DMS114 treated with DMSO at 0.1 percent for 48 hours (cell line): ENCODE results near the gene CREB1.

Experiments
- DNase-seq: peaks from one replicate; lab custom pipeline; 2025; ENCODE audit not compliant: unreplicated experiment; lab: John Stamatoyannopoulos, UW

The CREB1 gene

DNA sequence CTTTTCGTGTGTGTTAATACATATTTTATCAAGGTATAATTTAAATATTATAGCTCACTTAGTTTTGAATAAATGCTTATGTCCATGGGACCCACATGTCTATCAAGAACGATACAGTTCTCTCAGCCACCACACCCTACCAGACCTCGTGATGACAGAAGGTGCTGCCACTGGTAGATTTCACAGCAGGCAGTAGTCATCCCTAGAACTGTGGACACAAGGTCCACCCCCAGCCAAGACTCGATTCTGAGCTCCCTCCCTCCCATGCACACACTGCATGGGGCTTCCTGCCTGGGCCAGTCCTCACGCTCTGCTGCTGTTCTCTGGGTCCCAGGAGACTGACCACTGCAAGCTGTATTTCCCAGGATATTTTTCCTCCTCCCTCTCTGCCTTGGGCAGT lies 26.5 kb upstream of the CREB1 start:
- no peak for DNase-seq

DNA sequence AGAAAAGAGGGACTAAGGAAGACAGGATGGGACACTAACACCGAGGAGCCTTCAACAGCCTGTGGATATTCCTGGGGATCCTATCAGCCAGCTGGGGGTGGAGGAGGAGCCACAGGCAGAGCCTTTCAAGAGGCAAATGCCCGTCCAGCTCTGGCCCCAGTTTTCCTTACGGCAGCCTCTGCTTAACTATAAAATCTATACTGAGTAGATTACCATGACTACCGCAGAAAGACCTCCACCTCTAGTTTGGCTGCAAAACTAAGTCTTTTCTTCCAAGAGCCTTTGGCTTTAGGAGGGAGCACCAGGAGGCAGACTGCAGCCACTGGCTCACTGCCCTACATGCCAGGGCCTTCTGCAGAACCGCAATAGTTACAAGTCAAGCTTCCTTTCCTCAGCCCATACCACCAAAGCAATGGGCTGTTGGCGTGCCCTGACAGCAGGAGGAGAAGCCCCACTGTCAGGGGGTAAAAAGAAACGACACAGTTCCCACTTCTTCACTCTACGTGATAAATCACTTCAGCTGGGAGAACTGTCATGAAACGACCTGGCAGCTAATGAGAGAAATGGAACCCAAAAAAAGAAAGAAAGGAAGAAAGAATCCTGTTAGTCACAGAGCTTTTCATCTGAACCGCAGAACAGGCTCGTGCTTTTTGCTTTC lies 25.1 kb upstream of the CREB1 start:
- DNase-seq, result no peak

DNA sequence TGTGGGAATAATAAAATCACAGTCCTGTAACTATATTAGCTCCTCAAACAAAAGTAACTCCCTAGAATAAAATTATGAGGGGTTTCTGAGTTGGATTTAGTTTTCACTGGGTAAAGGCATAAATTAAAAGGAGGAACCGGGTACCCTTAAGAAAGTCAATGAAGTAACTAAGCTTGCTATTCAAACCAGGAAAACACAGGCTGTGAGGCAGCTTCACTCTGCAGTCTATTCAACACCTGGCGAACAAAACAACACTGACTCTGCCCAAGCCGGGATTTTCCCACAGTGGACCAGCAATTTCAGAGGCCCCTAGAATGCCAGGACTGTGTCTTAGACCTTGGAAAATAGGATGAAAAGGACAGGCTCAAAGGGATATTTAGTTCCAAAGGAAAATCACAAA lies 24.6 kb upstream of the CREB1 start:
- DNase-seq, result no peak

DNA sequence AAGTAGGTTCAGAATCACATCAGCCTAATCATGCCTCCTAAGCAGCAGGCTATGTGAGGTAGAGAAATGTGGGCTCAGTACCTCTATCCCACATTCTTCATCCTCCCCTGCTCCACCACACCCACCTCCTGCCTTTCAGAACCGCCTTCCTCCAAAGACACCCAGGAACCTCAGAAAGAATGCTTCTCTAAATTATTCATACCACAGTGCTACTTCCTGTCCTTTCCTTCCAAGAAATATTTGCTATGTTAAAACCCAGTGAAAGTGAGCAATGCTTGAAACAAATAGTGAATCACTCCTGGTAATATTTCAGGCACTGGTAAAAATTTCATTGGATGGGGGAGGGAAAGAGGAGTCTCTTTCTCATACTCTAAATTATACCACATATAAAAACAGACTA lies 24.0 kb upstream of the CREB1 start:
- no peak for DNase-seq

DNA sequence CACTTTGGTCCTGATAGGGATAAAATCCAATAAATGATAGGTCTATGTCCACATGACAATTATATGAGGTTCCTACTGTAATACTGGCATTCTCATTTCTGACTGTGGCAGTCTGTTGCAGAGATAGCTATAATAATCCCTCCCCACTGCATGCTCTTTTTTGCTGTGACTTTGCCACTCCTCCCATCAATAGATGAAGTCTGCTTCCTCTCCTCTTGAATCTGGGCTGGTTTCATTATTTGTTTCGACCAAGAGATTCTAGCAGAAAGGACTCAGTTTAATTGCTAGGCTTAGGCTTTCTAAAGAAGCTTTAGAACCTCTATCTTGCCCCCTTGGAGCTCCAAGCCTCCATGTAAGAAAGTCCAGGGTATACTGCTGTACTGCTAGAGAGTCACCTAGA lies 23.3 kb upstream of the CREB1 start:
- no peak for DNase-seq

DNA sequence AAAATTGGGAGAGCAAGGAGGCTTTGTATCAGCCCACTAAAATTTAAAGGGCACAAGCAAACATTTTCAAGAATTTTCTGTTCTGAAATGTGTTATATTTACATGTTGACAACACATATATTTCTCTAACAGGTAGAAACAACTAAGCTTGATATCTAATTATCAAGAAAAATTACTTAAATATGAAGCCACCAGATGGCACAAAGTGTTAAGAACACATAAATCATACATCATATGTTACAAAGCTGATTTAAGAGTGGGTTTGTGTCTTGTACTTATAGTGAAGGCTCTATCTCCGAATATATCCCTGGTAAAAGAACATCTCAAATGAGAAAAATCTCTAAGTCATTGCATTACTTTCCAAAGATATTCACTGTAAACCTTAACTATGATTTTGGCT lies 19.6 kb upstream of the CREB1 start:
- DNase-seq, result no peak

DNA sequence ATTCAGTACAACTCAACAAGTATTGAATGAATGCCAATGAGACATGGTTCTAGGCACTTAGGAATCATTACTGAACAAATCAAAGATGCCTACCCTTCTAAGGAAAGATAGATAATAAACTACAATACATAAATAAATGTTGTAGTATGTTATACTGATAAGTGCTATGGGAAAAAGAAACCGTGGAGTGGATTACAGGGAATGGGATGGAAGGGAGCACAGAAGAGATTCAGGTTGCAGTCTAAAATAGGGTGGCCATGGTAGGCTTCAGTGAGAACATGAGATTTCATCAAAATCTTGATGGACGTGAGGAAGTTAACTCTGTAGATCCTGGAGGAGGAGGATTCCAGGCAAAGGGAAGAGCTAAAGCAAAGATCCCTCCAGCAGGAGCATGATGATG lies 17.9 kb upstream of the CREB1 start:
- DNase-seq, result no peak

DNA sequence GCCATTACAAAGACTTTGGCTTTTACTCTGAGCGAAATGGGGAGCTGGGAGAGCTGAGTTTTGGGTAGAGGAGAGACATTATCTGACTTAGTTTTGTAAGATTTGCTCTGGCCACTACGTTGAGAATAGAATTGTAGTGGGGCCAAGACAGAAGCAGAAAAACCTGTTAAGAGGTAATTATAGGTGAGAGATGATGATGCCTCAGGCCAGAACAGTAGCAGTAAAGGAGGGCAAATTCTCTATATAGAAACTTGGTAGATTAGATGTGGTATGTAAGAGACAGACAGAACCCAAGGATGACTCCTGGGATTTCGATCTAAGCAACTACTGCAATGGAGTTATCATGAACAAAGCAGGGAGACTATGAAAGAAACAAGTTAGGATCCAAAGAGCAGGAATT lies 17.4 kb upstream of the CREB1 start:
- DNase-seq, result no peak

DNA sequence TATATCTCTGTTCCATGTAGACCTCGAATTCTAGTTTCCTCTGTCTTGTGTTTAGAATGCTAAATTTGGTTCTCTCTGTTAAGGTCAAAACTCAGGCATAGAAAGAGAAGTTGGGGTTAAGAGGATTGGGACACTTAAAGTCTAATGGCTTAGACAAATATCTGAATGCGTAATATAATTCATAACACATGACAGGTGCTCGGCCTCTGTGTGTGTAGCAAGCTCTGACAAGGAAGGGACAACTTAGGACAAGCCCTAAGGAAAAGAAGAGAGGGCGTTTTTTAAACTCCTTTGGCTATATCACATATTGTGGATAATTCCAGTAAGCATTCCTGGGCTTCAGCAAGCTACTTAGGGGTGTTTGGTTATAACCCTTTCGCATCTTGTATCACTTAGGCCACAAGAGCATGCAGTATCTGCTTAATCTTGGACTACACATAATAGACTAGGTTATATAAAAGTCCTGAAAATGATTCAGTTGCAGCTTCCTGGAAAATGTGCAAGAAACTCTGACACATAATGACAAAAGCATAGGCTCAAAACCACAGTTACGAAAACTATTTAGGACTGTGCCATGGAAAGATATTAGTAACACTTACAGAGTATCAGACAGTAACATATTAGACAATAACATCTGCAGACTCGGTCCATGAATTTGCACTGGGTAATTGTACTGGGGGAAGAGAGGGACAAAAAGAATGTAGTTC lies 16.1 kb upstream of the CREB1 start:
- no peak for DNase-seq

DNA sequence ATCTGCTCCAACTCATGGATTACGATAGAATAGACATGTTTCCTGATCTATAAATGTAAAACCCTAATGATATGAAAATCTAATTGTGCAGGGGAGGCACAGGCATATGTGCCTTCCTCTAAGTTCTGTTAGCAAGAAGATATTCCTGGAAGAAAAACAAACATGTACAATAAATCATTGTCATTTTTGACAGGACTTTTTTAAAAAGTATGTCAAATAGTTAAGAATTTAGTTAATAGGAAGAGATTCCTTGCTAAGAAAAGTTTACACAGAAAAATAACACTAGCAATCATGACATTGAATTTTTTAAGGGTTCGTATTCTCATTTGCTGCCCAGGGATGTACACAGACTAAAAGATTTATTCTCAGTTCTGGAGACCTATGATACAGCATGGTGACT lies 15.3 kb upstream of the CREB1 start:
- no peak for DNase-seq

DNA sequence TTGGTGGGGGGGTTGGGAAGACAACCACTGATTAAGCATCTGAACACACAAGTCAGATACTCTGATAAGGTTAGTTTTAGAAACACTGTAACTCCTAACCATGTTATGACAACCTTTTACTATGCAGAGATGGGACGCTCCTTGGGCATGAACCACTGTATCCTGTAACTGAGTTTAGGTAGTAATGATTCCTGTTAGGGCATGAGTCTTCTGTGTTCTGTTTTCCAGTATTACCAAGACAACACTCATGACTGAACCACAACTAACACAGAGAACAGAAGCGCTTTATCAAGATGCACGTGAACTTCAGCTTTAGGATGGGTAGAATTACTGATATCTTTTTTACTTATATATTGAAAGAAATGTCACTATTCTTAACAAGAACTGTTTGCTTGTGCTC lies 14.1 kb upstream of the CREB1 start:
- no peak for DNase-seq

DNA sequence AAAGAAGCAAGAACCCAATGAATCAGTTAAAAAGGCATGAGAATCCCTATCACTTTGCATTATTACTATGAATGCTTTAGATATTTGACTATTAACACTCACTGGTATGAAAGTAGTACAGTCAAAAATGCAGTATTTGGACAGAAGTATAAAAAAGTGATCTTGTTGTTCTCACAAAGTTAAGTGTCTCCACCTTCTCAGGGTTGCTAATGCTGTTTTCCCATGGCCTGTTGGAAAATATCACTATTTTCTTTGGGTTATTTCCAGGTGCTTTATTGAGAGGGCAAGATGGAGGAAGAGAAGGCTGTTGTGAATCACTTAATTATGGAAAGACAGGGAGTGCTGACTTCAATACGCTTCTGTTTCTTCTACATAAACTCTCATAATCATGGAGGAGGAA lies 13.6 kb upstream of the CREB1 start:
- no peak for DNase-seq

DNA sequence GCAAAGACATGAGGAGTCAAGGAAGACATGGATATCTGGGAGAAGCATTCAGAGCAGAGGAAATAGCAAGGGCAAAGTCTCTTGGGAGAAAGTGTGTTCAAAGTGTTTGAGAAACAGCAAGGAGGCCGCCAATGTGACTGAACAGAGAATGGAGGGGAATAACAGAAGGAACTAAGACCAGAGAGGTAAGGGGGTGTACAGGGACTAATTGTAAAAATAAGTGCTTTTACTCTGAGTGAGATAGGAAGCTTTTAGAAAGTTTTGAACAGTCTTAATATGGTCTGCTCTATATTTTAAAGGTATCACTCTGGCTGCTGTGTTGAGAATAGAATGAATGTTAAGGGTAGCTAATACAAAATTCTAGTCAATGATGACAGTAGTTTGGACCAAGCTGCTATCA lies 6.8 kb upstream of the CREB1 start:
- no peak for DNase-seq

DNA sequence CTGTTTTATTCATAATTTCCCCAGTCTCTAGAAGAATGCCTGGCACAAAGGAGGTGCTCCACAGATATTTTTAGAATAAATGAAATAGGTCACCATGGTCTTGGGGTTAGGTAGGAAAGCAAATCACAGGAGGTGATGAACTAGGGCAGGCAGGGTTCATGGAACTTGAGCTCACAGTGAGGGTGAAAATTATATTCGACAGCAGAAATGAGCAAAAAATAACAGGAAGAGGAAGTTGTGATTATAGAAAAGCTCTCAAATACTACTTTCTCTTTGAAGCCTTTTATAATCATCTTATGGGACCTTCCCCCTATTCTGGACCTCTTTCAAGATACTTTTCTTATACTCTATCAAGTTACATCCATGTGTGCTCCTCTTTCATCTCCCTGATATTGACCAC lies 4.5 kb upstream of the CREB1 start:
- DNase-seq, result no peak

DNA sequence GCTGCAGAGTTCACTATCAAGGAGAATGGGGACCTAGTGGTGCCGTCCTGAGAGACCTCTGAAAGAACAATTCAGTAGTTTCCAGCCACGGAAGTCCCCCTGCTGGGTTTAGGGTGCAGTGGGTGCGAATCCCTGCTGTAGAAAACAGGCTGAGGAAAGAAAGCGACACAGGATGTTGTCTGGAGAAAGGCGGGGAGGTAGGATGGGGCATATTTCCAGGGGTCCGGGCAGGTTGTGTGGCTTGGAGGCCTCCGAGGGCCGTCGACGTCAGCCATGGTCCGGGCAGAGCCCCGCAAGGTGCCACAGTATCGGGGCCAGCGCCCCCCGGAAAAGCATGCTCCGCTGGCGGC lies 807 bp upstream of the CREB1 start:
- no peak for DNase-seq

DNA sequence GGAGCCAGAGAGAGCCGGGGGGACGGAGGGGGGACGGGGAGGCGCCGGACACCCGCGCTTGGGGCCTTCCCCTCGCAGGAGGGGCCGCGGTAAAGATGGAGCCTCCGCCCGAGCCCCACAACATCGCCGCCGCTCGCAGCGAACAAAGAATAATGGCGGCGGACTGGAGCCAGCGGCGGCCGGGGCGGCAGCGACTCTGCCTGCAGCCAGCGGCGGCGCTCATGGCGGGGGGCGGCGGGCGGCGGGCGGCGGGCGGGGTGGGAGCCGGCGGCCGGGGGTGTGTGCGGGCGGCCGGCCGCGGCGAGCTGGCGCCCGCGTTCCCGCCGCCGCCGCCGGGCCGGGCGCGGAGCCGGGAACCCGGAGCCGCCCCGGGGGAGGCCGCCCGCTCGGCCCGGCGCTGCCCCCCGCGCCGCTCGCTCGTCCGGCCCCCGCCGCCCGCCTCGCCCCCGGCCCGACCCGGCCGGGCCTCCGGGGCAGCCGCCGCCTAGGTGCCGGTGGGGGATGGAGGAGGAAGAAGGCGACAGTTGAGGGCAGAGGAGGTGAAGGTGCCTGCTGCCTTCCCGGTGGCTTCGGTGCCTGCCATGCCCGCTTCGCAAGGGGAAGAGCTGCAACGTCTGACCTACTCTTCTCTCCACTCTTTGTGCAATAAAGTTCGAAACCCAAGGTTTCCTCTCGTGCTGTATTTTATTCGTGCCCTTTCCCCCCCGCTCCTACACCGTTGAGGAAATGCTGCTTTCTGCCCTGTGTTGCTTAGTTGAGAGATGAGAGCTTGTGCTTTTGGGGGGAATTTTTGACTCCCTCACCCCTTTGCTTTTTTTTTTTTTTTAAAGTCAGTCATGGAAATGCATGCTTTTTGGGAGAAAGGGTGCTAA lies 634 bp downstream of the CREB1 start:
- DNase-seq, result no peak

DNA sequence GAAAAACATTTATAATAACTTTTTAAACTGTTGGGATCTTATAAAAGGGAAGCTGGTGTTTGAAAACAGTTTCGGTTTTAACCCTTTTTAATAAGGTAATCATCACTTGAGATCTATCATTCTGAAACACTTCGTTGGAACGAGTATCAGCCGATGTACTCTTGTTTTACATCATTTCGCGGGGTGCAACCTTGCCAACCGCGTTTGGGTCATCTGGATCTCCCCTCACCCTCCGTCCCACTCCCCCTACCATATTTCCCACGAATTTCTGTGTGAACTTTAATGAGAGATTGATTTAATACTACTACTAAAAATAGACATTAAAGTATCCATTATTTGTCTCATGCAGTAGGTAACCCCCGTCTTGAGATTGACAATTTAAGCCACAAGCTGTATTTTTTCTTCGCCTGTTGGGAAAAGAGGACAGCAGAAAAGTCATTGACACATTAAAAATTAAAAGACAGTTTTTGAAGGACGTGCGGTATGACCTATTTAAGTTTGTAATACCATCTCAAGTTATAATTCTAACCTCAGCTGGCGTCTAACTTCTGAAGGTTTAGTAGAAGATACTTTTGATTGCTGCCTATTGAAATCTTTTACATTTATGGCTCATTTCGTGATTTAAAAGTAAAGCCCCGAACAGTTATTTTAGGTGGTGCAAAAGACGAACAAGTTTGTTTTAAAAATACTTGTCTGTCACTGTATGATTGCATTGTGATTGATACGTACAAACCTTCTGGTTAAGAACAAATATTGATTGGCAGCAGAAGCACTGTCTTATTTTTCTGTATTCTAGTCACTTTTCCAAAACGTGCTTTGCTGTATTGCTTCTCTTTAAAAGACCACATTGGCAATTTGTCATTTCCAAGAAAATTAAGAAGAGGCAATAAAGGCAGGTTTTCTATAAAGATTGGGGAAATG lies 1.5 kb downstream of the CREB1 start:
- DNase-seq, result no peak

DNA sequence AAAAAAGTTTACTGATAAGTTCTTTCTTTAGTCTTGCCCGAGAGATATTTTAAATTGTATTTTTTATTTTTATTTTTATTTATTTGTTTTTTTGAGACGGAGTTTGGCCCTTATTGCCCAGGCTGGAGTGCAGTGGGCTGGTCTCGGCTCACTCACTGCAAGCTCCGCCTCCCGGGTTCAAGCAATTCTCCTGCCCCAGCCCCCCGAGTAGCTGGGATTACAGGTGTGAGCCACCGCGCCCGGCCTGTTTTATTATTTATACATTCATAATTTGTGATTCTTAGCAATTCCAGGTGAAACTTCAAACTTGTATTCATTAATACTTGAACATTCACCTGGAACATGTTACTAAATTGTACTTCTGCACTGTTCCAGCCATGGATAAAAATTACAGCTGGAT lies 2.9 kb downstream of the CREB1 start:
- no peak for DNase-seq

DNA sequence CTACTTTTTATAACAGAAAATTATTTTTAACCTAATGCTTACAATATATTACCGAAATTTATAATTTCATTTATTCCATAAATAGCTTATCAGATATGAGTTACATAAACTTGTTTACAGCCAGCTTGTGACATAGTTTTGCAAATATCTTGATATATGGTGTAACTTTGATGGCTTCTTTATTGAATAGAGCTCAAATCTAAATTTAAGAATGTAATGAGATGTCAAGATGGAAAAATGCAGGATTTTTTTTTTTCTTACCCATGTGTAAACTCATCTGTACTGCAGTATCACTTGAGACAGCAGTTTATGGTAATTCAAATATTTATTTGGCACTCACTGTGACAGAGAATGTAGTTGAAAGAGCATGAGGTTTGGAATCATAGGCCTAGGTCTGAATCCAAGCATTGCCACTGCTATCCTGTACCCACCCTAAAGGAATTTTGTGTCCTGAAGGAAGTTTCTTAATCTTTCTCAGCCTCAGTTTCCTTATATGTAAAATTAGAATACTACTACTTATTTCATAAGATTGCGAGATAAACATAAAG lies 3.8 kb downstream of the CREB1 start:
- no peak for DNase-seq

DNA sequence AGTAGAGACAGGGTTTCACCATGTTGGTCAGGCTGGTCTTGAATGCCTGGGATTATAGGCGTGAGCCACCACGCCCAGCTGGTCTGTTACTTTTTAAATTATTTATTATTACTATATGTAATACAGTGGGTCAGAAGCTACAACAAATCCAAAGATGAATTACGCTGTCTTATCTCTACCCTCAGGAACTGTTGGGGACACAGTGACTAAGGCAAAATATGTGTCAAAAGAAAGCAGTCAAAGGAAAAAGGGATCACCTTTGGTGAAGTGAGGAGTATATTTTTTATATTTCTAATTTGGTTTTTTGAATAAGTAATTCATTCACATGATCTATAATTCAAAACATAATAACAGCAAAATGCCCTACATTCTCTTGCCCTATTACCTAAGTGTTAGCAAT lies 4.7 kb downstream of the CREB1 start:
- DNase-seq, result no peak

DNA sequence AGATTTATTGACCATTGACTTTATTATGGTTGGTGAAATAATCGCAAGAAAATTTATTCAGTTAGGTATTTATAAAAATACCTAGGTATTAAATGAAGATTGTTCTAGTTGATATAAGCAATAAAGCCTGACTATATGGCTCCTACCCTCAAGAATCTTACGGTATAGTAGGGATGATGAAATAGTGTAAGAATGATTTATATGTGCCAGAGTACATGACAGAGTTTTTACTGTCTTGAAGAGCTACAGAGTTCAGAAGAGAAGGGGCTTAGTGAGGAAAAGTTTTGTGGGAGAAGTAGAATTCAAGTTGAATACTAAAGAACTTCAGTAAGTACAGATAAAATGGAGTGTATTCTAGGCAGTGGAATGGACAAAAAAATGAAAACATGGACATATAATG lies 9.7 kb downstream of the CREB1 start:
- no peak for DNase-seq
